H7 (cell line): ENCODE measurements around the gene PDE8B. TPM values are rescaled to one million over a fixed set of nuclear protein-coding genes. Genes with fewer than 3 reads are reported as not detected.

Source experiments
- DNase-seq: peaks from one replicate; pipeline ENCODE4 v3.0.0; 2012
- H3K27me3 ChIP-seq: 2 replicates; pipeline ENCODE4 v1.6.0; 2011; ENCODE audit warnings: mild to moderate bottlenecking, low read length; ENCODE audit not compliant: control insufficient read depth, insufficient read depth
- H3K36me3 ChIP-seq: replicated peaks from 2 replicates; pipeline ENCODE4 v1.5.1; 2011; ENCODE audit warnings: low read length; ENCODE audit not compliant: control insufficient read depth, insufficient read depth
- H3K4me3 ChIP-seq: 2 replicates; pipeline ENCODE4 v1.5.1; 2011; ENCODE audit warnings: low read depth, mild to moderate bottlenecking, control low read depth, low read length, moderate library complexity; ENCODE audit not compliant: insufficient read depth
- total RNA-seq: library from RNA; depleted of rRNA; stranded (reverse); fragments of >200 nt; shearing (Covaris generic); gene quantifications from 2 replicates; pipeline ENCODE4 v1.2.3, GENCODE V29; 2014

Gene PDE8B
- total RNA-seq, 1 experiment from 2014 or later, result 0.03 TPM

GRCh38 chr5:77231471-77232138 is 21.1 kb downstream of the PDE8B start:
- Histone ChIP-seq H3K36me3 (no peaks in the 10 kb centered on the region), H3K27me3 (no peaks in the 10 kb centered on the region), H3K4me3 (no peak overlapping the region)
- no peak for DNase-seq

- H3K4me3 ChIP-seq, result no peak overlapping the region
- H3K27me3 ChIP-seq, result no peaks in the 10 kb centered on the region
- no peak for DNase-seq
- no peaks in the 10 kb centered on the region for H3K36me3 ChIP-seq
These were observed 22.3 kb downstream of the PDE8B start for GRCh38 chr5:77232574-77233358.

- DNase-seq, result no peak
- Histone ChIP-seq H3K4me3 (no peak overlapping the region), H3K27me3 (no peaks in the 10 kb centered on the region), H3K36me3 (no peaks in the 10 kb centered on the region)
These were observed 25.6 kb downstream of the PDE8B start for GRCh38 chr5:77235846-77236721.

- no peaks in the 10 kb centered on the region for H3K36me3 ChIP-seq
- no peaks in the 10 kb centered on the region for H3K27me3 ChIP-seq
- H3K4me3 ChIP-seq, result no peak overlapping the region
- peak; percentile 27 for DNase-seq
These were observed 28.8 kb downstream of the PDE8B start for GRCh38 chr5:77239126-77239741.

- DNase-seq, result no peak
- no peak overlapping the region for H3K4me3 ChIP-seq
- no peaks in the 10 kb centered on the region for H3K36me3 ChIP-seq
- H3K27me3 ChIP-seq, result no peaks in the 10 kb centered on the region
These were observed 31.0 kb downstream of the PDE8B start for GRCh38 chr5:77241444-77241843.

GRCh38 chr5:77249475-77249874 is 39.0 kb downstream of the PDE8B start:
- DNase-seq, result no peak
- Histone ChIP-seq H3K27me3 (no peaks in the 10 kb centered on the region), H3K36me3 (no peaks in the 10 kb centered on the region), H3K4me3 (no peak overlapping the region)

GRCh38 chr5:77250021-77250420 is 39.5 kb downstream of the PDE8B start:
- no peak for DNase-seq
- Histone ChIP-seq H3K27me3 (no peaks in the 10 kb centered on the region), H3K36me3 (no peaks in the 10 kb centered on the region), H3K4me3 (no peak overlapping the region)

- Histone ChIP-seq H3K36me3 (no peaks in the 10 kb centered on the region), H3K4me3 (no peak overlapping the region), H3K27me3 (no peaks in the 10 kb centered on the region)
- no peak for DNase-seq
These were observed 41.4 kb downstream of the PDE8B start for GRCh38 chr5:77251921-77252320.

GRCh38 chr5:77255617-77256016 is 45.1 kb downstream of the PDE8B start:
- Histone ChIP-seq H3K36me3 (no peaks in the 10 kb centered on the region), H3K27me3 (no peaks in the 10 kb centered on the region), H3K4me3 (no peak overlapping the region)
- no peak for DNase-seq

GRCh38 chr5:77256406-77256805 is 45.9 kb downstream of the PDE8B start:
- no peaks in the 10 kb centered on the region for H3K36me3 ChIP-seq
- no peaks in the 10 kb centered on the region for H3K27me3 ChIP-seq
- DNase-seq, result no peak
- H3K4me3 ChIP-seq, result no peak overlapping the region

- DNase-seq, result peak; percentile 22
- Histone ChIP-seq H3K4me3 (no peak overlapping the region), H3K36me3 (no peaks in the 10 kb centered on the region), H3K27me3 (no peaks in the 10 kb centered on the region)
These were observed 48.2 kb downstream of the PDE8B start for GRCh38 chr5:77258652-77259051.

GRCh38 chr5:77259476-77259875 is 49.0 kb downstream of the PDE8B start:
- DNase-seq, result no peak
- H3K36me3 ChIP-seq, result no peaks in the 10 kb centered on the region
- no peaks in the 10 kb centered on the region for H3K27me3 ChIP-seq
- no peak overlapping the region for H3K4me3 ChIP-seq

- H3K27me3 ChIP-seq, result no peaks in the 10 kb centered on the region
- no peak for DNase-seq
- no peaks in the 10 kb centered on the region for H3K36me3 ChIP-seq
- H3K4me3 ChIP-seq, result no peak overlapping the region
These were observed 52.2 kb downstream of the PDE8B start for GRCh38 chr5:77262697-77263096.

GRCh38 chr5:77266291-77266690 is 55.8 kb downstream of the PDE8B start:
- no peaks in the 10 kb centered on the region for H3K27me3 ChIP-seq
- no peaks in the 10 kb centered on the region for H3K36me3 ChIP-seq
- no peak overlapping the region for H3K4me3 ChIP-seq
- no peak for DNase-seq
